ENCODE measurements around the gene ZNF302.
"Not testable (repeated sequence)": the region's sequence is repeated elsewhere in the genome, so short reads cannot be mapped to it uniquely, and the experiment has no call there.

The ZNF302 gene

GRCh38 chr19:34673590-34673989 lies 3.9 kb upstream of the ZNF302 start:
- no peak for DNase-seq

GRCh38 chr19:34675250-34675649 lies 2.2 kb upstream of the ZNF302 start:
- no peak for DNase-seq

GRCh38 chr19:34675919-34676318 lies 1.6 kb upstream of the ZNF302 start:
- no peak for DNase-seq

- DNase-seq = peak; percentile 80 to 98
Measured at GRCh38 chr19:34676697-34677385, 637 bp upstream of the ZNF302 start, which contains the start of gene SCGB2B2. SCGB2B2 (minus strand) TSS chr19:34677159; CDS start chr19:34594563, 82,596 bp downstream.

GRCh38 chr19:34678085-34678412 lies 571 bp downstream of the ZNF302 start:
- DNase-seq = no peak

GRCh38 chr19:34678421-34678820 lies 943 bp downstream of the ZNF302 start:
- no peak for DNase-seq

- no peak for DNase-seq
Measured at GRCh38 chr19:34681478-34681877, 4.0 kb downstream of the ZNF302 start.

- DNase-seq = not testable (repeated sequence)
Measured at GRCh38 chr19:34685266-34685665, 7.8 kb downstream of the ZNF302 start.

GRCh38 chr19:34686455-34686854 lies 9.0 kb downstream of the ZNF302 start:
- DNase-seq = no peak

GRCh38 chr19:34687348-34687747 lies 9.9 kb downstream of the ZNF302 start:
- DNase-seq = no peak

- no peak for DNase-seq
Measured at GRCh38 chr19:34688592-34688991, 11.1 kb downstream of the ZNF302 start.

- DNase-seq = no peak
Measured at GRCh38 chr19:34690372-34690771, 12.9 kb downstream of the ZNF302 start.

- DNase-seq = no peak
Measured at GRCh38 chr19:34692549-34692948, 15.1 kb downstream of the ZNF302 start.

GRCh38 chr19:34707661-34708060 lies 30.2 kb downstream of the ZNF302 start:
- no peak for DNase-seq

GRCh38 chr19:34711890-34712289 lies 34.4 kb downstream of the ZNF302 start:
- DNase-seq = no peak

- DNase-seq = peak; percentile 7 to 34
Measured at GRCh38 chr19:34712395-34713261, 35.1 kb downstream of the ZNF302 start.

GRCh38 chr19:34713262-34713637 lies 35.8 kb downstream of the ZNF302 start:
- DNase-seq = no peak

GRCh38 chr19:34715357-34715756 lies 37.9 kb downstream of the ZNF302 start:
- DNase-seq = no peak

- DNase-seq = no peak
Measured at GRCh38 chr19:34722353-34722752, 44.9 kb downstream of the ZNF302 start.

GRCh38 chr19:34725400-34725799 lies 47.9 kb downstream of the ZNF302 start:
- no peak for DNase-seq

GRCh38 chr19:34731019-34731829 lies 53.7 kb downstream of the ZNF302 start:
- no peak for DNase-seq

GRCh38 chr19:34731964-34732363 lies 54.5 kb downstream of the ZNF302 start:
- no peak for DNase-seq

- DNase-seq = no peak
Measured at GRCh38 chr19:34732612-34733211, 55.2 kb downstream of the ZNF302 start.
